NCI-H446 (cell line): ENCODE results near the gene LIPG.

Experiments used
- DNase-seq, 2 experiments: peaks; one replicate each; lab custom pipeline; 2025; lab: John Stamatoyannopoulos, UW

LIPG gene

GRCh38 chr18:49638891-49639557, 77.2 kb downstream of the LIPG start:
- no peak for DNase-seq

- DNase-seq = no peak
Observed at GRCh38 chr18:49639643-49640391, 78.0 kb downstream of the LIPG start.

GRCh38 chr18:49640741-49641140, 78.9 kb downstream of the LIPG start:
- DNase-seq = no peak

GRCh38 chr18:49645196-49645595, 83.3 kb downstream of the LIPG start:
- DNase-seq = no peak

- DNase-seq = peak in 1 of 2 experiments; percentile 67
Observed at GRCh38 chr18:49645841-49646351, 84.0 kb downstream of the LIPG start.

GRCh38 chr18:49646873-49647272, 85.0 kb downstream of the LIPG start:
- no peak for DNase-seq

- peak; percentile 5 to 59 for DNase-seq
Observed at GRCh38 chr18:49647496-49648168, 85.8 kb downstream of the LIPG start.

- DNase-seq = no peak
Observed at GRCh38 chr18:49648326-49648725, 86.5 kb downstream of the LIPG start.
